Stimulated activated CD8-positive, alpha-beta memory T cell treated with anti-CD3 and anti-CD28 coated beads, Interleukin-2, amount 100 ng/mL, for 48 hours (primary cell): ENCODE results near the gene COL4A2.

Experiments
- DNase-seq, 2 donors: peaks; one replicate each; pipeline ENCODE4 v3.0.0-alpha.2; 2020; ENCODE audit warnings: low read depth in 2 of 2

COL4A2 gene

DNA sequence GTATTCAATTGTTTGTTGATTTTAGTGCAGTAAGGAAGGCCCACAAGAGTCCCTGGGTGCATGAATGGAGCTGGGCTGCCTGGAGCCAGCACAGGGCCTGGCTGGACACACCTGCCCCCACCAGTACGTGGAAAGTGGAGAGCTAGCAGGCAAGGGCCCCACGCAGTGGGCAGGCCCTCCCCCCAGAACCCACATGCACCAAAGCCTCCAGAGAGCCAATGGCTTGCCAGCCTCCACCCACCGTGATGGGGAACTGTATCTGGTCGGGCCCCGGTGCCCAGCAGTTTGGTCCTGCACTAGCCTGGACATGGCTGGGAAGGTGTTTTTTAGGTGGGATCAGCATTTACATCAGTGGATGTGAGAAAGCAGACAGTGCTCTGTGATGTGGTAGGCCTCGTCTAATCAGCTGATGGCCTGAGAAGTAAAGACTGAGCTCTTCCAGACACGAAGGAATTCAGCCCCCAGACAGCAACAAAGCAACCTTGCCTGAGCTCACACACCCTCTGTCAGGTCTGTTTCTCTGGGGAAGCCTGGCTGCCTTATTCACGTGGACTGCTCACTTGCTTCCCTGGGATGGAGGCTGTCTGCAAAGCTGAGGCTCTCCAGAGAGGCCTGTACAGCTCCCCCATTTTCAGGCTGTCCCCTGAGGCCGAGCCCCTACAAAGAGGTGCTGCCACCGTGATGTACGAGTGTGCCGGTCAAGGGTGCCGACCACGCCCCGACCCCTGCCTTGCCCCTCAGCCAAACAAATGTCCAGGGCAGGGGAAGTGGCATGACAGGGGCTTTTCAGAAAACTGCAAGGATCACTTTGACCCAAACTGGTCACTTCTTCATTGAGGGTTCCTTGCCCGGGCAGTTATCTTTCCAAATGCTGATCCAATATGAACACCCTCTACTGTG, 226.9 kb downstream of the COL4A2 start:
- no peak for DNase-seq

DNA sequence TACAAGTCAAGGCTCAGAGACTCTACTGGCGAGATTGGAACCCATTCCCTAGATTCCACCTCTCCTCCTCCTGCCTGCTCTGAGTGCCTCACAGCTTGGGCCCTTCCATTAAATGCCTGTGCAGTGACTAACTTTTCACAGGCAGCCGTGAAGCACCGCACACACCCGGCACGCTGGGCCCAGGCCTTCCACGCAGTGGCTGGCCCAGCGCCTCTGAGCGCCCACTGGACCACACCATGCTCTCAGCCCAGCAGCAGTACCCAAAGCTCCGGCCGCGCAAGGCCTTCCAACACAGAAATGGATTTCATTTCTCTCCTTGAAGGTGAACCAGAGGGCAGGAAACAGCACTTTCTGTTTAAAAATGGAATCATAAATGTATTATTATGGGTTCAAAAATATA, 228.4 kb downstream of the COL4A2 start:
- DNase-seq, result no peak

DNA sequence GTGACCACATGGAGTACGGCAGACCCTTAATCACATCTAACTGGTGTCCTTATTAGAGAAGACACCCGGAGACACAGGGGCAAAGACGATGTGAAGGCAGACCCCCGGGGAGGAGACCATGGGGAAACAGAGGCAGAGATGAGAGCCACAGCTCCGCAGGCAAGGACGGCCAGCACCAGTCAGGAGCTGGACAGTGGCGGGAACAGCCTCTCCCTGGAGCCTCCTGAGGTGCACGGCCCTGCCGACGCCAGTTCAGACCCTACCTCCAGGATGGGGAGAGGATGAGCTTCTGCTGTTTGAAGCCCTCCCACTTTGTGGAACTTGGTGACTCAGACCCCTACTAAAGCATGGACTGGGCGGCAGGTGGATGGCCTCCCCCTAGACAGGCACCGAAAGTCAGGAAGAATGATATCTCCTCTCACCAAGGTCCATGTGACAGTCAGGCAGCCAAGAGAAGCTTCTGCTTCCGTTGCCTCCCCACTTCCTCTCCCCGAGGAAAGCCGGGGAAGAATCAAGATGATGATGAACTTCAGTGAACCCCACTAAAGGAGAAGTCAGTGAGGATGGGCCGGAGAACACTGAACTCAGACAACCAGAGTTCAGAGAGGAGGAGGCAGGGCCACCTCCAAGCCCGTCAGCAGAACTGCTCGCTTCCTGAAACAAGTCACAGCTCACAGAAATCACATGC, 229.1 kb downstream of the COL4A2 start:
- no peak for DNase-seq

DNA sequence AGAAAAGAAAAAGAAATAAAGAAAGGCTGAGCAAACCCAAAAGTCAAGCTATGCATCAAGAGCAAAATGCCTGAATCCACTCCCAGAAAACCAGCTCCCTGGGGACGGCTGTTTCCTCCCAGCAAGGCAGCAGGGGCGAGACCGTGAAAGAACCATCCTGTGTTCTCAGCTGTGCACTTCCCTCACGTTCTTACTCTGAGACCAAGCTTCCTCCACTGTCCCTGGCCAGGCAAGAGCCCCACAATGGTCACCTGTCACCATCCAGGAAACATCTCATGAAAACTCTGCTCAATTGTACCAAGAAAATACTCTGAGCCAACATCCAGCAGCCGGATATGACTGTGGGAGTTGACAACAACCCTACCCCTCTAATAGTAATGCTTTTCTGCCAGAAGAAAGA, 231.5 kb downstream of the COL4A2 start:
- no peak for DNase-seq

DNA sequence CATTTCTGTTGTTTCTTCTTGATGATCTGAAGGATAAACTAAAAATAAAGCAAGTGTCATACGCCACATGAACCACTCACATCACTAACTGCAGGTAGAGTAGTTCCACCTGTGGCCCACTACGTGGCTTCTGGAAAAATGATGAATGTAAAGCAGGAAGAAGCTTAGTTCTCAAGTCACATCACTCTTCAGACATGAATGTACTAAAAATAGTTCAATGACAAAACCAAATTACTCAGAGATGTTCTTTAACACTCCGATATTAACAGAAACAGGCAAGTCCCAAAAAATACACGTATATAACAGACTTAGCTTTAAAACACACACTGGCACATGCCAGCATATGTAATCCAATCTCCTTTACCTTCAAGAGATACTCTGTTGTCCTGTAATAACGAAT, 232.8 kb downstream of the COL4A2 start:
- DNase-seq, result no peak

DNA sequence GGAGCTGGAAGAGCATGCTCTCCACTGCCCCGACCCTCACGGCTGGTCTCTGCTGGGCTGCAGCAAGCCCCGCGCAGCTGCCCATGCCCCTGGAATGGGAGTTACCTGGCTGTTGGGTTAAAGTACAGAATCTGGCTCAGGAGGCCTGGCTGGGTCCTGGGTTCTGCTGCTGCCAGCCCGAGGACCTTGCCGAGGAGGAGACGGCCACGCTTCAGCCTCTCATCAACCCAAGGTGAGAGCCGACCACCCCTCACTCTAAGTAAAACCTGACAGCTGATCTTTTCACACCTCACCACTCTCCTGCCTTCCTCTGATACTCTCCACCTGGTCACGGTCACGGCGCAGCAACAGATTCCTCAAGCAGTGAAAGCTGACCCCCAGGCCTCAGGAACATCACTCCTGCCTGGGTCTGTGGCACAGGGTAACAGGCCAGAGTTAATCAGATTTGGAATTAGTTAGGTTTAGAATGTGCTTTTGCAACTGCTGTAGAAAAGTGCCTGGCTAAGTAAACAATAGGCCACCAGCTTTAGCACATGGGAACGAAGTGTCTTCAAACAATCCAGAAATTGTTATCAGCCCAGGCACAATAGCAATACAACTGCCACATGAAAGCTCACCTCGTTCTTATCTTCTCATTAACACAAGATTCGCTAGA, 233.9 kb downstream of the COL4A2 start:
- DNase-seq, result no peak

DNA sequence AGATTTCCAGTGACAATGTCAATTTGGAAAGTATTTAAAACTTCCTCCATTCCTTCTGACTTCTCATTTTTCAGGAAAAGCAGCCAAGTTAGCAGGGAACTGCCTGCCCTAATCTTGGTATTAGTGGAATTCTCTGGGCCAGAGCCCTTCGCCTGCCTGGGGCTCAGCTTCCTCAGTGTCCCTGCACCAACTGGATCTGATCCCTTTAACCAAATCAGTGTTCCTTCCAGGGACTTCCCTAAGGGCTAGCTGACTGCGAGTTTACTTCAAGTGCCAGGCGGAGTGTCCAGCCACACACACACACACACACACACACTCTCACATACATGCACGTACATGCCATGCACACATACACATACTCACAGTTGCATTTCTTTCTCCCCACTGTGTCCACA, 234.4 kb downstream of the COL4A2 start:
- DNase-seq, result no peak

DNA sequence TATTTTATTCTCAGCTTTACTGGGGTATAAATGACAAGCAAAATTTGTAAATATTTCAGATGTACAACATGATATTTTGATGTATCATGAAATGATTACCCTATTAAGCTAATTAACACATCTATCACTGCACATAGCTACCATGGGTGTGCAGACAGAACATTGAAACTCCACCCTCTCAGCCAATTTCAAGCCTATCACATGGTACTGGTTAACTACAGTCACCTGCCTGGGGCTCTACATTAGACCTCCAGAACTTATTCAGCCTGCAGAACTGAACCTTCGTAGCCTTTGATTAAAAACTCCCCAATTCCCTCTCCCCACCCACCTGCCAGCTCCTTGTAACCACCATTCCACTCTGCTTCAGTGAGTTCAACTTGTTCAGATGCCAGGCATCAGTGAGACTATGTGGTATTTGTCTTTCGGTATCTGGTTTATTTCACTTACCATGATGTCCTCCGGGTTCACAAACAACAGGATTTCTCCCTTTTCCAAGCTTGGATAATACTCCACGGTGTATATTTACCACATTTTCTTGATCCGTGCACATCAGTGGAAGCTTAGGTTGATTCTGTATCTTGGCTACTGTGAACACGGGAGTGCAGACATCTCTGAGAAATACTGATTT, 235.2 kb downstream of the COL4A2 start:
- no peak for DNase-seq

DNA sequence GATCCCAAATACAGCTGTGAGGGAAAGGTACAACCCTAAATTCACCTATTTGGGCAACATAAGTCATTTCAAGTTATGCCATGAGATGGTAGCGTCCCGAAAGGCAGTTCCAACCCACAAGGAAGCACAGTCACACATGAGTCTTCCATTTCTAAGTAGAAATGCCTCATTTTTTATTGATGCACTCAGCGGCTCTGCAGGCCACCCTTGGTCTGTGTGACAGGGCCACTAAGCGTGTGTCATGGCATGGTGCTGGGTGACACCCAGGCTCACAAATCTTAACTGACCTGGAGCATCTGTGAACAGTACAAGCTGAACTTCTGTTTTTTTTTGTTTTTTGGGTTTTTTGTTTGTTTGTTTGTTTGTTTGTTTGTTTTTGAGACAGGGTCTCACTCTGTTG, 239.3 kb downstream of the COL4A2 start:
- no peak for DNase-seq

DNA sequence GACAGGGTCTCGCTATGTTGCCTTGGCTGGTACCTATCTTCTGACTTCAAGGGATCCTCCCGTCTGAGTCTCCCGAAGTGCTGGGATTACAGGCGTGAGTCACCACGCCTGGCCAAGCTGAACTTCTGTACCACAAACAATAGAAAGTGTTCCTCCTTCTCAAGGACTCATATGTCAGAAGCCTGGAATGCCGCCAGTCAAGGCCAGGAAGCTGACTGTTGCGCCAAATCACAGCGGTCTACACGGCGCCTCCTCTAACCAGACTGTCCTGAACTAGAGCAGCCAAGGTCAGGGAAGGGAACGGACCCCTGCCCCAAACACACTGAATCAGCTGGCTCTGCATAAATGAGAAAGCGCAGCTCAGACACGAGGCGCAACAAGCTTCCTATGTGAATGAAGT, 239.8 kb downstream of the COL4A2 start:
- no peak for DNase-seq

DNA sequence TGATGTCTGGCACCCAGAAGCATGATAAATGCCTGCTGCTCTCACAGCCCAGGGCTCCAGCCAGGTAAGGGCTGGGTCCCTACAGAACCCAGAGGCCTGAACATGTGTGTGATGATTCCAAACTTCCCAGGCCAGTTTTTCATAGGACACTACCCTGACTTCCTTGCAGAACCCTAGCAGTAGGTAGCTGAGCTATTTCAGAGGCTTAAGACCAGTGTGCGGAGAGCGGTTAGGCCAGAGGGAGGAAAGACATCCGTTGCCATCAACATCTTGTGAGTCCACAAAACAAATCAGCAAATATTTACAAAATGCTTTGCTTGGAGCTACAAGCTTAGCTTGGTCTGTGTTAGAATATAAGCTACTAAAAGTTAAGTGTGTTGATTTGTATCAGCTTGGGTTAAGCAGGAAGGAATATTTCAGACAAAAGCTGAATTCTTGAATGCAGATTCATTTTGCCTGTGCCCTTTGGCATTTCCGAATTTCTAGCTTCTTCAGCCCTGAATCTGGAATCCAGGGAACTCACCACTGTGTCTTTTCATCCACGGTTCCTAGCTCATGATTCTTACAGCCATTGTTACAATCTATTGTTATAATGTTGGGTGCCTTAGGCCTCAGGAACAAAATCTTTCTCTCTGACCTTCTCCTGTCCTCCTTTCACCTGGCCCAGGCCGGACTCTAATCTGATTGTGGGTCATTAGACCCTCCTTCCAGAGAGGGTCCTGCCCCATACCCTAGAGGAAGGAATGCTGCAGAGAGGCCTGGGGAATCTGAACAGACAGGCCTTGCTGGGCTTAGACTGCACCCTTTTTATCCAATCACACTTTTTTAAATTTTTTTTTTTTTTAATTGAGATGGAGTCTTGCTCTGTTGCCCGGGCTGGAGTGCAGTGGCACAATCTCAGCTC, 242.1 kb downstream of the COL4A2 start:
- no peak for DNase-seq

DNA sequence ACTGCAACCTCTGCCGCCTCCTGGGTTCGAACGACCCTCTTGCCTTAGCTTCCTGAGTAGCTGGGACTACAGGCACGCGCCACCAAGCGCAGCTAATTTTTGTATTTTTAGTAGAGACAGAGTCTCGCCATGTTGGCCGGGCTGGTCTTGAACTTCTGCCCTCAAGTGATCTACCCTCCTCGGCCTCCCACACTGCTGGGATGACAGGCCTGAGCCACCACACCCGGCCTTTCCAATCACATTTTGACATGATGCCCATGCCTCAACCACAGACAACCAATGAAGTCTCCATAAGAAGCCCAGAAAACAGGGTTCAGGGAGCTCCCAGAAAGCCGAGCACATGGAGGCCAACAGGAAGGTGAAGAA, 242.7 kb downstream of the COL4A2 start:
- DNase-seq, result no peak

DNA sequence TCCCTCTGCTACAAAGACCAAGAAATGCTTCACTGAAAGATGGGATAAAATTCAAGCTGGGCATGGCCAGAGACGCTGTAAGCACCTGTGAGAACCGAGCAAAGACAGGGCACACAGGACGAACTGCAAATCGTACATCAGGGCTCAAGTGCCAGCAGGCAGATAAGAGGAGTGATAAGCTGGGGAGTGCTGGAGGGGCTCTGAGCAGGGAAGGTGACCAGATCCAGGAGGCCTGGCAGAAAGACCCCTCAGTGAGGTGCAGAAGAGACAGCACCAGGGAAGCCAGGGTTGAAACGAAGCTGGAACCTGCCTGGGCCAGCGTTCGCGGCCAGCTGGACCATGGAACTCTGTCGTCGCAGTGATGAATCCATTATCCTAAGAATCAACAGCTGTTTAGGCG, 244.2 kb downstream of the COL4A2 start:
- no peak for DNase-seq

DNA sequence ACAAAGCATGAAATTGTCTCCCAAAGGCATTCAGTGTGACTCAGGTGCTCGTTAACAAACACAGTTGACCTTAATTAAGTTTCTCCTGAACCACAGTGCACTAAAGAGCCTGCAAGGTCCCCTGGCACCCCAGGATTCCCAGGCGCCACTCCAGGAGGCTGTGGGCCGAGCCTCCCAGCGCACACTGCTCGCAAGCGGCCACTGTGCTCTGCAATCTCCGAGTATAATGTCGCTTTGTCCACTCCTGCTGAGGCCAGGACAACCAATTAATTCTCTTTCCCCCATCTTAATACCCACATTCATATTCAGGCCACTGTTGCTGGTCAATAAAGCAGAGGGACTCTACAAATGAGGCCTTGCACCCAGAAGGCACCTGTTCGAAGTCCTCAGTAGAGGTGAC, 245.7 kb downstream of the COL4A2 start:
- no peak for DNase-seq

DNA sequence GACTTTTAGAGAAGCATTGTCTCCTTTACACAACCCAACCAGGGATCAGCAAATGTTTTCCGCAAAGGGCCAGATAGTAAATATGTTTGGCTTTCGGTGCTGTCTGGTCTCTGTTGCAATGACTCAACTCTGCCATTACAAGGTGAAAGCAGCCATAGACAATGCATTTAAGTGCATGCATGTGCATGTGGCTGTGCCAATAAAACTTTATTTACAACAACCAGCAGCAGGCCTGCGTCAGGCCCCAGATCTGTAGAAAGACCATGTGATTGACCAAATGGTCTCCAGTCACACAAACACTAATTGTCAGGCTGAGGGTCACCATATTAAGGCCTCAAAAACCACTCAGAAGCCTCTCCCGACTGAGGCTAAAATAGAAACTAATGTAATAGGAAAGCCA, 246.3 kb downstream of the COL4A2 start:
- DNase-seq, result no peak

DNA sequence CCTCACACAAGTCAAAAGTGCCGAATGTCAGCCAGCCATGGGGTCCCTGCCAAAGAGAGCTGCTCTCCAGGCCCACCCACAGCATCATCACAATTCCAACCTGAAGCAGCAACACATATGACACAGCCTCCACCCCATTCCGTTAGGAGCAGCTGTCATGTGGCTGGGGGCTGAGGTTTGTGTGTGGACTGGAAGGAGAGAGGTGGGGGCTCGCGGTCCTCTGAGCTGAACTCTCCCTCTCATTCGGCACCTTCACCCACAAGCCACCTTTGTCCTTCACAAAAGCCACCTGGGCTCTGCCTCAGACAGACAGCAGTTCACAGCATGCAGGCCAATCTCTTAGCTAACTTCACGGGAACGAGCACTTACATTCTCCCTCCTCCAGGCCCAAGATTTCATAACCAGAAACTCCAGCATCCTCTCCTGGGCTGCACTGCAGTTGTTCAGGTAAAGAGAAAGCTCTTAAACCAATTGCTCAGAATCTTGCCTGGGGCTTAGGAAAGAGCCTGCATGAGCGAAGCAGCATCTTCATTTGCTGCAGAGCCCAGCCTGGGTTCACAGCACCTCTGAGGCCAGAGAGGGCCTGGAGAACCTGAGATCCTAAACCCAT, 247.2 kb downstream of the COL4A2 start:
- DNase-seq, result no peak

DNA sequence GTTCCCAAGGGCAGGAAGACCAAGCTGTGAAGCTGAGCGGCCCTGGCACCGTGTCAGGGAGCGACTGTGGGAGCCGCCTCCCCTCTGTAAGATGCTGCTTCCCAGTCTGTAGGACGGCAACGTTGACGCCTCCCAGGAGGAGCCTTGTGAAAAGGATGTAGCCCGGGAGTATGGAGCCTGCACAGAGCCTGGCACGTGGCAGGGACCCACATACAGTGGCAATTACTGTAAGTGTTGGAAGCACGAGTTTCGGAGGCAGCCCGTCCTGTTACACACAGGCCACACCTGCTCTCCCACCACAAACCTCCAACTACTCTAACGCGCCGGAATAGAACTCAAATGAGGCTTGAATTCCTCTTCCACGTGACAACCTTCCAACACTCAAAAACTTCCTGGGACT, 247.9 kb downstream of the COL4A2 start:
- DNase-seq, result no peak

DNA sequence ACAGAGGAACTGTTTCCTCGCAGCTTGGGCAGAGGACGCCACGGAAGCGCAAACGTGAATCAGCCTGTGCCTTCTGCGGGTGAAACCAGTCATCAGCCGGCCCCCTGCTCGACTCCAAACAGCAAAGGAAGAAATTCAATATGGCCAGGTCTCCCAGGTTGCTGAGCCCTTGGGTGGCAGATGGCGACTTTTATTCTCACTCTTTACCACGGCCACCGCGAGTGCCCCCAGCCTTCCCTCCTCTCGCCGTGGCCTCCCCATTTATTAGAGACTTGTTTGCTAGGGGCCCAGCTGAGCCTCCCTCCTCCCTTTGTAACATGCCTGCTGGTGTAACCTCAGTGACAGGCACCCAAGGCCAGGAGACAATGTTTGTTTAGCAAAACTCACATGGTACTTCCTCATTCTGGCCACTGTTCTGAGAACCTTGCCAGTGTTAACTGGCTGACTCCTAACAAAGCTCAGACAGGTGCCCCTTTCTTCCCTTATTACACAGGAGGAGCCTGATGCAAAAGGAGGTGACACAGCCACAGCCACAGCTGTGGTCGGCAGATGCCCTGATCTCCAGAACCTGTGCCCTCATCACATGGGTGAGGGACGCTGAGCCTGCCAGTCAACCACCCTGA, 248.6 kb downstream of the COL4A2 start:
- DNase-seq, result no peak

DNA sequence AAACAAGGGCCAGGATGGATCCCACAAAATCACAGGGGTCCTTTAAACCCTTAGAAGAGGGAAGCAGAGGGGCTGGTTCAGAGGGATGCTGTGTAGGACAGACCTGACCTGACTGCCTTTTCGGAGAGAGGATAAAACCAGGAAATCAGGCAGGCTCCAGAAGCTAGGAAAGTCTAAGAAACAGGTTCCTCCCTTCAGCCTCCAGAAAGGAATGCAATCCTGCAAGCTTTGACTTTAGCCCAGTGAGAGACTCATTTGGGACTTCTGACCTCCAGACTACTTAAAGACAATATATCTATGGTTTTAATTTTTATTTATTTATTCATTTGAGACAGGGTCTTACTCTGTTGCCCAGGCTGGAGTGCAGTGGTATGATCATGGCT, 249.1 kb downstream of the COL4A2 start:
- DNase-seq, result no peak

DNA sequence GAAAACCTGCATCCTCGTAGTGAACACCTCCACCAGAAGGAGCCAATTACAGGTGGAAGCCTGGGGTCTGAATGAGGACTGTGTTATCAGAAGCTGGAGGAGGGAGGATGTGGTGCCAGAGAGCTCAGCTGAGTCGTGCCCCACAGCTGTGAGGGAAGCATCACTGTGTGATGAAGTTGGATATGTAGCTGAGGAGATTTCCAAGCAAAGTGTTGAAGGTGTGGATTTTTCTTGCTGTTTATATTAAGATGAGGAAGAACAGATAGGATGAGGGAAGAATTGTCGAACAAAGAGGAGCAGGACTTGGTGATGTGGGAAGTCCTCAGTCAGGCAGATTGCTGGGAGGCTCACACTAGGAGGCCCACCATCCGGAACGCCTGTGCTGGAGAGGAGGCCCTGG, 250.0 kb downstream of the COL4A2 start:
- DNase-seq, result no peak
